GM12865 (cell line): ENCODE results near the gene DNAH10.
"Not testable (repeated sequence)": the region's sequence is repeated elsewhere in the genome, so short reads cannot be mapped to it uniquely, and the experiment has no call there.

Source experiments
- DNase-seq: peaks from one replicate; pipeline ENCODE4 v3.0.0; 2010; ENCODE audit warnings: low read depth
- H3K4me3 ChIP-seq: 2 replicates; pipeline ENCODE4 v1.5.1; 2011; ENCODE audit warnings: mild to moderate bottlenecking, low read depth, low read length, control low read depth
- CTCF ChIP-seq: IDR thresholded peaks from 2 replicates; pipeline ENCODE4 v1.5.1; 2011; ENCODE audit warnings: low read length, control low read depth, low read depth, inconsistent platforms; ENCODE audit not compliant: insufficient read depth; ENCODE audit errors: missing control alignments

Gene DNAH10

GRCh38 chr12:123942238-123942653, 180.1 kb downstream of the DNAH10 start:
- no peak overlapping the region for H3K4me3 ChIP-seq
- no peak for DNase-seq
- no peak for TF ChIP-seq CTCF

GRCh38 chr12:123942911-123943648, 181.0 kb downstream of the DNAH10 start:
- DNase-seq: no peak
- H3K4me3 ChIP-seq: no peak overlapping the region
- no peak for TF ChIP-seq CTCF

- no peak for TF ChIP-seq CTCF
- no peak overlapping the region for H3K4me3 ChIP-seq
- no peak for DNase-seq
Observed at GRCh38 chr12:123943816-123944215, 181.7 kb downstream of the DNAH10 start.

- no peak for DNase-seq
- no peak for TF ChIP-seq CTCF
- no peak overlapping the region for H3K4me3 ChIP-seq
Observed at GRCh38 chr12:123944696-123945095, 182.6 kb downstream of the DNAH10 start.

- H3K4me3 ChIP-seq: no peak overlapping the region
- no peak for TF ChIP-seq CTCF
- DNase-seq: no peak
Observed at GRCh38 chr12:123945287-123946151, 183.4 kb downstream of the DNAH10 start.

- DNase-seq: no peak
- TF ChIP-seq CTCF: no peak
- H3K4me3 ChIP-seq: no peak overlapping the region
Observed at GRCh38 chr12:123946152-123946515, 184.0 kb downstream of the DNAH10 start.

- not testable (repeated sequence) for H3K4me3 ChIP-seq, DNase-seq
Observed at GRCh38 chr12:123946516-123947505, 184.7 kb downstream of the DNAH10 start.

GRCh38 chr12:123947531-123947930, 185.4 kb downstream of the DNAH10 start:
- DNase-seq: not testable (repeated sequence)

More at GRCh38 chr12:123947531-123947930, 185.4 kb downstream of the DNAH10 start:
- H3K4me3 ChIP-seq: not testable (repeated sequence)
